GM12865 (cell line): ENCODE measurements around the gene HAT1.
A peak's percentile ranks its signal among the peaks of the same experiment; 100 is the strongest.
"Not testable (repeated sequence)": the region's sequence is repeated elsewhere in the genome, so short reads cannot be mapped to it uniquely, and the experiment has no call there.

ENCODE experiments used
- DNase-seq: peaks from one replicate; pipeline ENCODE4 v3.0.0; 2010; ENCODE audit warnings: low read depth
- H3K4me3 ChIP-seq: 2 replicates; pipeline ENCODE4 v1.5.1; 2011; ENCODE audit warnings: mild to moderate bottlenecking, low read depth, low read length, control low read depth
- TF ChIP-seq, protein P1 (sequence below): IDR thresholded peaks from 2 replicates; pipeline ENCODE4 v1.5.1; 2011; ENCODE audit warnings: low read length, control low read depth, low read depth, inconsistent platforms; ENCODE audit not compliant: insufficient read depth; ENCODE audit errors: missing control alignments

Gene HAT1

DNA sequence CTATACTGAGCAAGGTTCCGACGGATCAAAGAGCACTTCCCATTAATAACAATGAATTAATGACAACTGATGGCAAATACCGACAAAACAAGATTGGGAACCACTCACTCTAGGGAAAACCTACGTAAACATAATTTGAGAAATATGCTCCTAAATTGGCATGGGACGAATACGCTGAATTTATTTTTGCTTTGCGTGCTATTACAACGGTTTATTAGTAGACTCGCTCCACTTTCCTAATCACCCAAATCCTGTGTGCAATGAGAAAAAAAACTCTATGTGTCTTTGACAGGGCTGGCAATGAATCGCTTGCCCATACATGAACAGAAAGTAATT lies 27.7 kb upstream of the HAT1 start:
- DNase-seq = no peak
- H3K4me3 ChIP-seq = peak overlapping the region; percentile 86
- TF ChIP-seq, protein P1, sequence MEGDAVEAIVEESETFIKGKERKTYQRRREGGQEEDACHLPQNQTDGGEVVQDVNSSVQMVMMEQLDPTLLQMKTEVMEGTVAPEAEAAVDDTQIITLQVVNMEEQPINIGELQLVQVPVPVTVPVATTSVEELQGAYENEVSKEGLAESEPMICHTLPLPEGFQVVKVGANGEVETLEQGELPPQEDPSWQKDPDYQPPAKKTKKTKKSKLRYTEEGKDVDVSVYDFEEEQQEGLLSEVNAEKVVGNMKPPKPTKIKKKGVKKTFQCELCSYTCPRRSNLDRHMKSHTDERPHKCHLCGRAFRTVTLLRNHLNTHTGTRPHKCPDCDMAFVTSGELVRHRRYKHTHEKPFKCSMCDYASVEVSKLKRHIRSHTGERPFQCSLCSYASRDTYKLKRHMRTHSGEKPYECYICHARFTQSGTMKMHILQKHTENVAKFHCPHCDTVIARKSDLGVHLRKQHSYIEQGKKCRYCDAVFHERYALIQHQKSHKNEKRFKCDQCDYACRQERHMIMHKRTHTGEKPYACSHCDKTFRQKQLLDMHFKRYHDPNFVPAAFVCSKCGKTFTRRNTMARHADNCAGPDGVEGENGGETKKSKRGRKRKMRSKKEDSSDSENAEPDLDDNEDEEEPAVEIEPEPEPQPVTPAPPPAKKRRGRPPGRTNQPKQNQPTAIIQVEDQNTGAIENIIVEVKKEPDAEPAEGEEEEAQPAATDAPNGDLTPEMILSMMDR = no peak

GRCh38 chr2:171895786-171896185 lies 26.5 kb upstream of the HAT1 start:
- TF ChIP-seq, protein P1 = no peak
- no peak for DNase-seq
- H3K4me3 ChIP-seq = no peak overlapping the region

DNA sequence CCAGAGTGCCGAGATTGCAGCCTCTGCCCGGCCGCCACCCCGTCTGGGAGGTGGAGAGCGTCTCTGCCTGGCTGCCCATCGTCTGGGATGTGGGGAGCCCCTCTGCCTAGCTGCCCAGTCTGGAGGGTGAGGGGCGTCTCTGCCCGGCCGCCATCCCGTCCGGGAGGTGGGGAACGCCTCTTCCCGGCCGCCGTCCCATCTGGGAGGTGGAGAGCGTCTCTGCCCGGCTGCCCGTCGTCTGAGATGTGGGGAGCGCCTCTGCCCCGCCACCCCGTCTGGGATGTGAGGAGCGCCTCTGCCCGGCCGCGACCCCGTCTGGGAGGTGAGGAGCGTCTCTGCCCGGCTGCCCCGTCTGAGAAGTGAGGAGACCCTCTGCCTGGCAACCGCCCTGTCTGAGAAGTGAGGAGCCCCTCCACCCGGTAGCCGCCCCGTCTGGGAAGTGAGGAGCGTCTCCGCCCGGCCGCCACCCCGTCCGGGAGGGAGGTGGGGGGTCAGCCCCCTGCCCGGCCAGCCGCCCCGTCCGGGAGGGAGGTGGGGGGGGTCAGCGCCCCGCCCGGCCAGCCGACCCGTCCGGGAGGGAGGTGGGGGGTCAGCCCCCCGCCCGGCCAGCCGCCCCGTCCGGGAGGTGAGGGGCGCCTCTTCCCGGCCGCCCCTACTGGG lies 22.5 kb upstream of the HAT1 start:
- DNase-seq, H3K4me3 ChIP-seq: not testable (repeated sequence)

DNA sequence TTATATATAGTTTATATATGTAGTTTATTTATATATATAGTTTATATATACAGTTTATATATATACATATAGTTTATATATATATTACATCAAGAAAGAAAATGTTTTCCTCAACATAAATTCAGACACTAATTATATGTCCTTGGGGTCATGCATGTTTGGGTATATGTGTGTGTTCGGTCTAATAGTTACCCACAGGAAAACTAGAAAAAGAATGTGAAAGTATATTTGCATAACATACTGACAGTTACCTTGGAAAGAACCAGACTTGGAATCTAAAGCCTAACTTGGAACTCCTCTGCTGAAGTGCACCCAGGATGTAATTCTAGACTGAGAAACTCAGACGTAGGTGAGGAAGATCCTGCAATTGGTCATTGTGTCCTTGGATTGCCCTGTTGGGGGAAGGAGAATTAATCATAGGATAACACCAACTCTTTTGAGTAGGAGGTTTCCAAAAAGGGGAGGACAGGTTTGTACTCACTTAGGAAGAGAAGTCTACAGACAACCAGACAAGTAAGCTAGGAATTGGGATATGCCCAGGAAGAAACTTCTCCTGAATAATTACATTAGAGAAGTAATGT lies 19.3 kb upstream of the HAT1 start:
- DNase-seq = no peak
- no peak overlapping the region for H3K4me3 ChIP-seq
- TF ChIP-seq, protein P1 = no peak

DNA sequence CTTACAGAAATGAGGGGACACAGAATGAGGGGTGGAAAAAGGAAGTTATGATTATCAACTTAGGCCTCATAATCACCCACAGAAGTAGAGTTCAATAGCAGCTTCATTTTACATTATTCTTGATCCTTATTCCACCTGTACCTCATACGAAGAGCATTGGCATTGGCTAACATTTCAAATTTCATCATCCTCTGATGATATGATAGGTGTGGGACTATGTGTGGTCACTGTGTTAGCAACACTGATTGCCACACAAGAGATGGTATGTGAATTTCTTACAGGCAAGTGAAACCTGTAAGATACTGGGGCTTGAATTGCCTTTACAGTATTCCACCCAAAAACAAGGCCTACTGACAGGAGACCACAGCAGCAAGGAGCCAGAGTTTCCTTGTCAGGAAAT lies 14.0 kb upstream of the HAT1 start:
- no peak for DNase-seq
- no peak overlapping the region for H3K4me3 ChIP-seq
- TF ChIP-seq, protein P1 = no peak

DNA sequence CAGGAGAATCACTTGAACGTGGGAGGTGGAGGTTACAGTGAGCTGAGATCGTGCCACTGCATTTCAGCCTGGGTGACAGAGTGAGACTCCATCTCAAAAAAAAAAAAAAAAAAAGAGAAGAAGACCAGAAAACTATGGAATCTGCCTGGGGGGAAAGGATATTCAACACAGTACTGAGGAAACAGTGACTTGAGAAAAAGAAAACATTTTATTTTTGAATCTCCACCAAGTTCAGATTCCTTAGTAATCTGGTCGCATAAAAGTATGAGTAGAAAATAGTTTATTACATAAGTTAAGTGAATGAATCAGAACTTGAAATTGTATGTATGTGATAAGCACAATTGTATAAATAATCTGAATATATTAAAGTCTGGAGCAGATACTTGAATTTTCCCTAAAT lies 13.0 kb upstream of the HAT1 start:
- TF ChIP-seq, protein P1 = no peak
- H3K4me3 ChIP-seq = no peak overlapping the region
- no peak for DNase-seq

DNA sequence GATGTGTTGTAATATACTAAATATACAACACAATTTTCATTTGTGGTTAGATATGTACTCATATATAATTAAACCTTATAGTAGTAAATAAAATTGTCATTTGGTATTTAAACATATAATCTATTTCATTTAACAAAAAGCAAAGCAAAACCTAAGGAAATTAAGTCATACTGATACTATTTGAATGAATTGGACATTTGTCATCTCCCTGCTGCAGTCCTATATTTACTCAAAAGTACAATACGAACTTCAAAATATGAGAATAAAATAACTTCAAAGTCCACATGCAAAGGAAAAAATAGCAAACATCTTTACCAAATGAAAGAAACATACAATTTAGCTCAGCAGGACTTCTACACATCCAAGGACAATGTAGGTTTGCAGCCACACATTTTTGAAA lies 11.8 kb upstream of the HAT1 start:
- TF ChIP-seq, protein P1 = no peak
- no peak overlapping the region for H3K4me3 ChIP-seq
- no peak for DNase-seq
